Mammary epithelial cell (primary cell): ENCODE results near the gene GPR137B.

ENCODE experiments used
- CTCF ChIP-seq, 2 donors: IDR thresholded peaks in 1 of 2; conservative IDR thresholded peaks in 1 of 2; 2 replicates each; pipeline ENCODE4 v1.5.1; 2011 to 2012; ENCODE audit warnings: inconsistent platforms in 2 of 2, low read length in 2 of 2, mild to moderate bottlenecking in 2 of 2, control low read depth in 1 of 2, low read depth in 1 of 2; ENCODE audit not compliant: insufficient read depth in 1 of 2; ENCODE audit errors: extremely low read depth in 1 of 2
- EZH2 ChIP-seq: IDR thresholded peaks from 2 replicates; pipeline ENCODE4 v1.6.1; 2012; ENCODE audit warnings: low read length, inconsistent platforms, borderline replicate concordance

DNA sequence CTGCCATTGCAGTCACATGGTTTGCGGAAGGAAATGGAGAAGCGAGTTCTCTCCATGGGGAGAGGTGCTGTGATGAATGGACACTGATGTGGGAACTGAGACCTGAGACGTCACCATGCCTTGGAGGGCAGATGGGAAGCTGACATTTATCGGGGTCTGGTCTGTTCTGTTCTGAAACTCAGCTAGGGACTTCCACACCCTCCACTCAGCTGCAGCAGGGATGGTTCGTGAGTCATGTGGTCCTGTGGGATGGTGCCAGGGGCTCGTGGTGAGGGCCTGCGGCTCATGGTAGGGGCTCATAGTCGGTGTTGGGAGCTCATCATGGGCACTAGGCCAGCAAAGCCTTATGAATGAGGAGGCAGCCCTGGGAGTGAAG is 6.1 kb downstream of the GPR137B start:
- no peak for TF ChIP-seq CTCF (conservative IDR thresholded peaks at IDR 0.05 in 1 of 2, IDR thresholded peaks at IDR 0.05 in 1 of 2; ENCODE audit: extremely low read depth in 1 of 2, insufficient read depth in 1 of 2, low read depth in 1 of 2, low read length in 2 of 2)
- TF ChIP-seq EZH2, result no peak
